Measurements from ENCODE around the gene AIP. TPM values are rescaled to one million over a fixed set of nuclear protein-coding genes. Genes with fewer than 3 reads are reported as not detected.

The AIP gene
- total and polyA plus RNA-seq, 7 donors = 71.2 to 120 (median 103) TPM

DNA sequence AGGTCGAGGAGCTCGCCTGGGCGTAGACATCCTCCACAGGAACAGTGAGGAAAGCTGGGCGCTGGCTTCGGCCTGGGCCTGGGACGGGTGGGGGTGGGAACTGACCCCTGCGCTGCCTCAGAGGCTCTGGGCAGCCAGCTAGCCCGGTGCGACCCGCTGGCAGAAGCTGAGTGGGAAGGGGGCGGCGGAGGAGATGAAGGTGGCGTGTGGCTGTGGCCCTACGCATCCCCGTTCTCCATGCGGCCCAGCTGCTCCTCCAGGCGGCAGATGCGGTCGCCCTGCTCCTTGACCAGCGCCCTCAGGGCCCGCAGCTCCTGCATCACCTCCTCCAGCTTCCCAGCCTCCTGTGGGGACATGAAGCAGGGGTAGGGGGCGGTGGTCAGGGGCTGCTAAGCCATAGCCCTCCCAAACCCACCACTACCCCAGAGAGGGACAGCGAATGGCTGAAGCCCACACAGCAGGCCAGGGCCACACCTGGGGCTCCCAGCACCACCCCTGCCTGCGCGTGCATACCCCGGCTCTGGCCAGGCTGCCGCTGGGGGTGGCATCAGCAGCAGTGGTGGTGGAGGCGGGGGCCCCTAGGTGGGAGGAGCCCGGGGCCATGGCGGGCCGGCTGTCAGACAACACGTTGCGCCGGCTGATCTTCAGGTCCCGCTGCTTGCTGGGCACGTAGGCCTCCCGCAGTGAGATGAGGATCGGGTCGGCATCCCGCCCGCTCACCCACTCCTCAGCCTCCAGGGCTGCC is 44.5 kb upstream of the AIP start:
- peaks cover 0 to 41% (median 27%) of the 10 kb centered on the region in 4 donors for H3K4me1 ChIP-seq
- WGBS, 2 donors = 76 to 80% methylated on average over 41 of the region's 41 CpGs
- H3K27ac ChIP-seq = peak overlapping the region in 3 of 4 donors; percentile 32 to 53 (median 44)
- no peak for TF ChIP-seq POLR2A (IDR thresholded peaks at IDR 0.05)
- TF ChIP-seq, protein P1, sequence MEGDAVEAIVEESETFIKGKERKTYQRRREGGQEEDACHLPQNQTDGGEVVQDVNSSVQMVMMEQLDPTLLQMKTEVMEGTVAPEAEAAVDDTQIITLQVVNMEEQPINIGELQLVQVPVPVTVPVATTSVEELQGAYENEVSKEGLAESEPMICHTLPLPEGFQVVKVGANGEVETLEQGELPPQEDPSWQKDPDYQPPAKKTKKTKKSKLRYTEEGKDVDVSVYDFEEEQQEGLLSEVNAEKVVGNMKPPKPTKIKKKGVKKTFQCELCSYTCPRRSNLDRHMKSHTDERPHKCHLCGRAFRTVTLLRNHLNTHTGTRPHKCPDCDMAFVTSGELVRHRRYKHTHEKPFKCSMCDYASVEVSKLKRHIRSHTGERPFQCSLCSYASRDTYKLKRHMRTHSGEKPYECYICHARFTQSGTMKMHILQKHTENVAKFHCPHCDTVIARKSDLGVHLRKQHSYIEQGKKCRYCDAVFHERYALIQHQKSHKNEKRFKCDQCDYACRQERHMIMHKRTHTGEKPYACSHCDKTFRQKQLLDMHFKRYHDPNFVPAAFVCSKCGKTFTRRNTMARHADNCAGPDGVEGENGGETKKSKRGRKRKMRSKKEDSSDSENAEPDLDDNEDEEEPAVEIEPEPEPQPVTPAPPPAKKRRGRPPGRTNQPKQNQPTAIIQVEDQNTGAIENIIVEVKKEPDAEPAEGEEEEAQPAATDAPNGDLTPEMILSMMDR (IDR thresholded peaks at IDR 0.05) = no peak
- TF ChIP-seq EP300 (IDR thresholded peaks at IDR 0.05) = no peak
- TF ChIP-seq POLR2AphosphoS5 (IDR thresholded peaks at IDR 0.05) = no peak
- no peaks in the 10 kb centered on the region for H3K27me3 ChIP-seq
- no peak for DNase-seq
- peaks cover 3 to 77% (median 38%) of the 10 kb centered on the region in 4 donors for H3K36me3 ChIP-seq
- intact Hi-C loops (cut with DNase I) = no loop called here
- no peak overlapping the region for H3K4me3 ChIP-seq
- H3K9me3 ChIP-seq = no peaks in the 10 kb centered on the region

DNA sequence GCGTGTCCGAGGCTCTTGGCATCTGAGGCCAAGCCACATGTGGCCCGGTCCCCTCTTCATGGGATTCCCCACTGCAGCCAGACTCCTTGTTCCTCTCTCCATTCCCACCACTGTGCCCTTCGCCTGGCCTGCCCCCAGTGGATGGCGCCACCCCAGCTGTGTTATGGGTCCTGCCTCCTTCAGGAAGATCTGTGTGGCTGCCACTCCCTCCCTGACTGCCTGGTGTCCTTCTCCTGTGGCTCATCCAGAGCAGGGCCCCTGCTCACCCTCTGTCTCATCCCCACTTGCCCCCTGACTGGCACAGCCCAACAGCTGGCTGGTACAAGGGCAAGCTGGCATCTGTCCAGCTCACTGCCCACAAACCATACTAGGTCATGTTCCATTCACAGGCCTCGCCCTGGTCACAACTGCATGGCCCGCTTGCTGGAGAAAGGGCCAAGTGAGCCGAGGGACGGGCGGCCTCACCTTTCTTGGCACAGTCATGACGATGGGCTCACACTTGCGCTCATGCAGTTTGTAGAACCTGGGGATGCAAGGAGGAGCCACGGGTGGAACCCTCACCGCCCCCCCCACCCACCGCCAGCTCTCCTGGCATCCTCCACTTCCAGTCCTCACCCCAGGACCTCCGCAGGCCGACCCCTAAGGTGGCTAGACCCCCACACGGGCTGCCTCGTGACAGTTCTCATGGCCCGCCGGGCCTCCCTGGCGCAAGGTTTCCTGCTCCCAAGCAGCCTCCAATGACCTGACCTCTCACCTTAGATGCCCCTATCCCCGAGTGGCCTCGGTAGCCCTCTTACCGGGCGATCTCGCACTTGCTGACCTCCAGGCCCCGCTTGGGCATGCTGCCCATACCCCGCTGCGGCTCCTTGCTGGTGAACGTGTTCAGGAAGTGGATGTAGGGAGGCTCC is 43.3 kb upstream of the AIP start:
- intact Hi-C loops (cut with DNase I) = no loop called here
- H3K27ac ChIP-seq = peak overlapping the region; percentile 32 to 53 (median 45)
- TF ChIP-seq, protein P1 (IDR thresholded peaks at IDR 0.05) = no peak
- no peak for TF ChIP-seq EP300 (IDR thresholded peaks at IDR 0.05)
- TF ChIP-seq POLR2A (IDR thresholded peaks at IDR 0.05) = no peak
- TF ChIP-seq POLR2AphosphoS5 (IDR thresholded peaks at IDR 0.05) = no peak

DNA sequence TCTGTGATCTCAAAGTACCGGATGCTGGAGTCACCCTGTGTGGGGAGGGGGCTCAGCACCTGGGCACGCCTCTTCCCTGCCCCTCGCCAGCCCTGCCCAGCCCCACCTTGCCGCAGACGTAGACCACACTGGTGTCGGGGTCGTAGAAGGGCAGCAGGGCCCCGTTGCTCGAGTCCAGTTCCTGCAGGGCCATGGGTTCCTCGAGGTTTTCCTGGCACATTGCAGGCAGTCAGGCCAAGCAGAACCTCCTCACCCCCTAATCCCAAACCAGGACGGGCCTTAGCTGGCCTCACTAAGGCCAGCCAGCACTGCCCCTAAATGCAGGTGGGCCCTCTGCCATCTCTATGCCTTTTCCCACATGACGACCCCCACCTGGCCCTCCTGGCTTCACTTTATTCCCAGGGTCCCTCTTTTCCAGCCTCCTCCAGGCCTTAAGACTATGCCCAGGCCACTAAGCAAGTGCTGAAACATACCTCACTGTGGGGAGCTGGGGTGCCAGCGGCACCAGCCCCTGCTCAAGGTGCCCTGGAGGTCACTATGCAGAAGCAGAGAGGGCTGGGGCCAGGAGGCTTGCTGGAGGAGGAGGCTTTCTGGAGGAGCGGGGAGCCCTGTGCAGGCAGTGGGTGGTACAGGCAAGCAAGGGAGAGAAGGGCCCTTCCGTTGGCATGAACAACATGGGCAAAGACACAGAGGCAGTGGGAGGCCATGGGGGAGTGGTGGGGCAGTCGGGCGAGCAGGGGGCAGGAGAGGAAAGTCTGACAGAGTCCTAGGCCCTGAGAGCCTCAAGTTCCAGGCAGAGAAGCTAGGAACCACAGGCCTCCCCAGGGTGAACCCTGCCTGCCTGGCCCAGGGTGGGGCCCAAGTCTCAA is 42.4 kb upstream of the AIP start:
- Histone ChIP-seq H3K4me1 (peaks cover 0 to 48% (median 30%) of the 10 kb centered on the region in 4 donors), H3K9me3 (no peaks in the 10 kb centered on the region), H3K4me3 (no peak overlapping the region), H3K36me3 (peaks cover 0 to 56% (median 20%) of the 10 kb centered on the region in 4 donors), H3K27me3 (no peaks in the 10 kb centered on the region), H3K27ac (peak overlapping the region; percentile 32 to 53 (median 45))
- 71 to 80% methylated on average over 17 of the region's 17 CpGs for whole genome bisulfite sequencing, 2 donors
- DNase-seq = no peak
- intact Hi-C loops (cut with DNase I) = no loop called here
- TF ChIP-seq EP300 (IDR thresholded peaks at IDR 0.05) (no peak), POLR2A (IDR thresholded peaks at IDR 0.05) (no peak), POLR2AphosphoS5 (IDR thresholded peaks at IDR 0.05) (no peak)
- TF ChIP-seq, protein P1 (IDR thresholded peaks at IDR 0.05) = no peak

More for the DNA sequence above, 43.3 kb upstream of the AIP start:
- Histone ChIP-seq H3K36me3 (peaks cover 0 to 65% (median 27%) of the 10 kb centered on the region in 4 donors), H3K4me3 (no peak overlapping the region), H3K27me3 (no peaks in the 10 kb centered on the region), H3K4me1 (peaks cover 0 to 48% (median 31%) of the 10 kb centered on the region in 4 donors), H3K9me3 (no peaks in the 10 kb centered on the region)
- no peak for DNase-seq
- WGBS, 2 donors = 74 to 75% methylated on average over 31 of the region's 31 CpGs

DNA sequence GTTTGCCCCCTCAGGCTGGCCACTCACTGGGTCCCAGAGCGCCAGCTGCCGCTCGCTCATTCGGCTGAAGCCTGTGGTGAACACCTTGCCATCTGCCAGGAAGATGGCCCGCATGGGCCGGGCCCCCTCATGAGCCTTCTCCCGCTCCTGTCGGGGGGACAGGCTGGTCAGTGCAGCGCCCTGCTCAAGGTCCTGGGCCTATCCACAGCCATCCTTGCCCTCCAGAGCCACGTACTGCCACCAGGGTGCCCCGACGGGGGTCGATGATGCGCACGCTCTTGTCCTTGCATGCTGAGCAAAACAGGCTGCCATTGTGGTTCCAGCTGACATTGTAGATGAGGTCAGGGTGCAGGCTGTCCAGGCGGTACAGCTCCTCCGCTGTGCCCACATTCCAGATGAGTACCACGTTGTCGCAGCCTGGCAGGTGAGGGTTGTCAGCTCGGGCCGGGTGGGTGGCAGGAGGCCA is 41.7 kb upstream of the AIP start:
- TF ChIP-seq, protein P1 (IDR thresholded peaks at IDR 0.05) = no peak
- TF ChIP-seq POLR2AphosphoS5 (IDR thresholded peaks at IDR 0.05) (no peak), POLR2A (IDR thresholded peaks at IDR 0.05) (no peak), EP300 (IDR thresholded peaks at IDR 0.05) (no peak)
- Histone ChIP-seq H3K36me3 (peaks cover 0 to 49% (median 18%) of the 10 kb centered on the region in 4 donors), H3K27me3 (no peaks in the 10 kb centered on the region), H3K4me1 (peaks cover 0 to 42% (median 27%) of the 10 kb centered on the region in 4 donors), H3K4me3 (no peak overlapping the region), H3K27ac (peak overlapping the region in 2 of 4 donors; percentile 8 to 44), H3K9me3 (no peaks in the 10 kb centered on the region)
- intact Hi-C loops (cut with DNase I) = no loop called here
- DNase-seq = no peak
- 86 to 91% methylated on average over 21 of the region's 21 CpGs for WGBS, 2 donors
